HG02678 (cell line): ENCODE measurements around the gene GLO1.
"Not testable (repeated sequence)": the region's sequence is repeated elsewhere in the genome, so short reads cannot be mapped to it uniquely, and the experiment has no call there.

Experiments used
- ATAC-seq: cut with Tn5 transposase; IDR thresholded peaks from one replicate; pipeline ENCODE4 v1.9.1; 2021; ENCODE audit warnings: mild to moderate bottlenecking, moderate library complexity; ENCODE audit not compliant: unreplicated experiment

GLO1 gene

DNA sequence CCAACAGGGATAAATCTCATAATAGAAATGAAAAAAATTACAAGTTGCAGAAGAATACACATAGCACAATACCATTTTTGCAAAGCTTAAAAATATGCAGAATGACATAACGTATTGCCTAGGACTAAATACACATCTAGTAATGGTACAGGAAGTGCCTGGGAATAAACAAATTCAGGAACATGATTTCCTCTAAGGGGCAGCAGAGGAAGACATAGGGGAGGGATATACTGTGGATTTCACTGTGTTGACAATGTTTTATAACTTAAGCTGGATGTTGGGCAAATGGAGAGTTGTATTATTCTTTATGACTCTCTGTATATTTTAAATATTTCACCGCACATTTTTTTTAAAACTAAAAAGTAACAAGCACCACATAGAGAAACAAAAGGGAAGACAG lies 5.6 kb upstream of the GLO1 start:
- ATAC-seq, result no peak

GRCh38 chr6:38705924-38706323 lies 3.0 kb upstream of the GLO1 start:
- no peak for ATAC-seq

DNA sequence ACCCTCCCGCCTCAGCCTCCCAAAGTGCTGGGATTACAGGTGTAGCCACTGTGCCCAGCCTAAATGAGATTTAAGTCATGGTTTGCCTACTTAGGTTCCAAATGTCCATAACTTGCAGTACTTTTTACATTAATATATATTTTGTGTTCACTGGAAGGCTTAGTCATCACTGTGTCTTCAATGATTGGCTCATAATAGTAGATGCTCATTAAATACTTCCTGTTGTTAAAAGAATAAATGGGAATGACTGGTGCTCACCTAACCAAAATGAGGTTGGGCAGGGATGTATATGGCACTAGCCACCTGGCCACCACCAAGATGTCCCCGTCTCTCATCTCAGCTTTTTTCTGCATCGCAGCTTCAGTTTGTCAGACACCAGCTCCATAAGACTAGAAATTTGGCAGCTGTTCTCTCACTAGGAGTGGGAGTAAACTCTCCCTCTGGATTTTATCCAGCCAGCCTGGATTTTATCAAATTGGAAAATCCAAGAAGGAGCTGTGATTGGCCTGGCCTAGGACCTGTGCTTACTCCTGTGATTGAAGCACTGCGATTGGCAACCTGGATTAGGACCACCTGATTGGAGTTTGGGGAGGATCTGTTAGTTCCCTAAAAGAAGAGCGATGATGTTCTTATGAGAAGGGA lies 1.1 kb upstream of the GLO1 start:
- no peak for ATAC-seq

DNA sequence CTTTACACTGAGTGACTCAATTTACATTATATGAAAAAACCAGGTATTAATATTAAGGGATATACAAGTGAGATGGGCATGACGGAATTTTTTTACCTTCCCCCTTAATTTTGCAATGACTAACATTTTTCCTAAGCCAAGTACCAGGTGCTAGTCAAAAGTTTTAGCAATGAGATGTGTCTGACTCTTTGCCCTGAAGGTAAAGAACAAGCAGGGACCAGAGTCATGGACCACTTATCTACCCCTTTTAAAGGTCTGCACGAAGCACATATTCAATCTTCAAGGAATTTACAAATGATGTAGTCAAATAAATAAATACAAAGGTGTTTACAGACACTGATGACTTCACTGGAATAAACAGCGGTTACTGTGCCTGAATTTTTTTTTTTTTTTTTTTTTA lies 1.4 kb downstream of the GLO1 start:
- ATAC-seq, result no peak

- not testable (repeated sequence) for ATAC-seq
Measured at GRCh38 chr6:38699702-38700101, 3.2 kb downstream of the GLO1 start.

DNA sequence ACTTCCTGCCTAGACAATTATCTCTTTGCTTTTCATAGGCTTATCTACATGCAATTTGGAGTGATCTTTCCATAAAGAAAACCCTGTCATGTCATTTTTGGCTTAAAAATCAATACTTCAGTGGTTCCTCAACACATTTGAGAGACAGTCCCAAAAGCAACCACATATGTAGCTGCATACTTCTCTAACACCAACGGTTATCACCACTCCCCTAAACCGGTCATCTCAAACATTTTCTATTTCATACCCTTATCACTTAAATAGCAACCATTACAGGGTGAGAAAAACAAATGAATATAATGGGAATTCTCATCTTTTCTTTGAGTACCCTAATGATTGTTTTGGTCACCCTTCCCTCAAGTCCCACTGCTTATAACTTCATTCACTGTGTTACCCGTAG lies 5.1 kb downstream of the GLO1 start:
- ATAC-seq, result no peak

GRCh38 chr6:38696345-38696744 lies 6.6 kb downstream of the GLO1 start:
- no peak for ATAC-seq

DNA sequence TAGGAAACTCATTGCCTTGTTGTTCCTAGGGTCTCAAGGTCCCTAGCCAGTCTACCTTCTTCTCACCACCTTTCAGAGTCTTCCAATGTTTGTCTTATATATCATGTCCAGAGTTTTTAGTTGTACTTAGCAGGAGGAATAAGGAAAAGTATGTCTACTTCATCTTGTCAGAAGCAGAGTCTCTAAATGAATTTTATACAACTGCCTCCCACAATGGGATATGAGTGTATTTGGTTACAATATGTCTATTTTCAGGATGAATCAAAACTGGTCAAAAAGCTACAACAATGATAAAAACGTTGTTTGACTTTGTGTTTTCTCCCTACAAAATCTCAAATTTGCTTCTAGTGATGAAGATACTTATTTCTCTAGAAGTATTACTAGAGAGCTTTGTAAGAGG lies 7.0 kb downstream of the GLO1 start:
- ATAC-seq, result no peak

- no peak for ATAC-seq
Measured at GRCh38 chr6:38695227-38695900, 7.6 kb downstream of the GLO1 start.

- no peak for ATAC-seq
Measured at GRCh38 chr6:38688579-38689087, 14.3 kb downstream of the GLO1 start.

DNA sequence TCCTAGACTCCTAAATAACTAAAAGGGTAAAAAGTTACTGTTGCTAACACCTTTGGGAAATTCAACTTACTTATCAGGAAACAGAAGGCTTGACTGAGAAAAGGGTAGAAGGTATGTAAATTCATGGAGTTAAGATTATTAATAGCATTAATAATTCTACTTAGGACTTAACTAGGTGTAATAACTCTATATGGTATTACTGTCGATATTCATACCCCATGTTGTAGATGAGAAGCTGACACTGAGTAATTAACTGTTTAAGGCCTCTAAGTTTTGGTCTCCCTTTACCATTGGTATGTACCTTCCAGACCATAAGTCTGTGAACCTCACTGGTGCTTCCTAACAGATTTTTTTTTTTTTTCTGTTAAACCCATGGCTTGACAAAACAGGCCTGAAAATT lies 15.4 kb downstream of the GLO1 start:
- no peak for ATAC-seq

DNA sequence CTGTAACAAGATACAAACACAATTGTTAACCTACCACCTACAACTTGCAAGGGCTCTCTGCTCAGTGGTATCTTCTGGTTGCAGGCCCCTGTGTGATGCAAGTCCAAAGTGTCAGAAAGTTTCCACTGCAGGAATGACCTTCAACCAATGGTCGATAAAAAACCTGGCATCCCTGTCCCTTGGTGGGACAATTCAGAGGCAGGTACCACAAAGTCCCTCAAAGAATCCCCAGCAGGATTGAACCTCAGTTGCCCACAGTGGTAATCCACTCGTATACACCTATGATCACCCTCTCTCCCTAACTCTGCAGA lies 15.9 kb downstream of the GLO1 start:
- ATAC-seq, result no peak

DNA sequence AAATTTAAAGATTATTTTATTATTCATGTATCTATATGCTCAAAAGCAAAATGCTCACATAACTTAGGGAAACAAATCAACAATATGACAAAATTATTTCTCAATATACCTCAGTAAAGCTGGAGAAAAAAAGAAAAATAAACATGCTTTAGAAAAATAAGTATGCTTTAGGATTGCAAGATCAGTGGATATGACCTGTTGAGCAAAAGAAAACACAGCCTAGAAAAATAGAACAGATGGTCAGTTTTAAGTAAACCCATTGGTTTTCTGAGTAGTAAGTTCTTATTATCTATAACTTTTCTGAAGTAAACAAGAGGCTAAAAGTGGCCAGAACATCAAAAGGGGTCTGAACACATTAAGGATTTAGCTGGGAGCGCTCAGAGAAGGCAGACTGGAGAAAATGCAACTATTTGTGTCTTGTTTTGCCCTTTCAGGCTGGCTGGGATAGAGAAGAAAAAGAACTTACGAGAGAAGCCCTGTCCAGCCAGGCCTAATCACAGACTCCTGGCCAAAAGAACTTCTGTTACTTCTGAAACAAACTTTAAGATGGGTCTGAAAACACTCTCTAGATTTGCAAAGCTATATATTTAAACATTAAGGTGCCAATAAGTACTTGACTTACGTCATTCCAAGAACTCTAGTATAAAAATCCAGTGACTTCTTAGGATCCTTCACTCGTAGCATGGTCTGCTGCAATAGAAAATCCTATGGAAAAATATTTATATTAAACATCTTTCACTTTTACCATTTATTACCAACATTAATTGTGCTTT lies 16.5 kb downstream of the GLO1 start:
- no peak for ATAC-seq

GRCh38 chr6:38684904-38685303 lies 18.0 kb downstream of the GLO1 start:
- no peak for ATAC-seq

DNA sequence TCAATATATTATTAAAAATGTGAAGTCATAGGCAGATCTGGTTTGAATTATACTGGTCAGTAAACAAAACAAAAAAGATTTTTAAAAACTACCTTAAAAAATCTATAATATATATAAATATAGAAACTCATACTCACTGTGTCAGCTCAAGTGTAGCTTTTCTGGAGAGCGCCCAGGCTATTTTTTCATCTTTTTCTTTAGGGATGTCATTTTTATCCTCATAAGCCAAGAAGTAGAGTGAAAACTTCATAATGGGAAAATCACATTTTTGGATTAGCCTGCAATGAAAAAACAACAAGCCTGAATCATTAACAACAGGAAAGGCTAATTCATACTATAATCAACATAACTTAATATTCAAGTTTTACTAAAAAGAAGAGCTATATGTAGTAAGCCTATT lies 18.7 kb downstream of the GLO1 start:
- no peak for ATAC-seq

- no peak for ATAC-seq
Measured at GRCh38 chr6:38681850-38682249, 21.1 kb downstream of the GLO1 start.

- ATAC-seq, result no peak
Measured at GRCh38 chr6:38679668-38680067, 23.3 kb downstream of the GLO1 start.

DNA sequence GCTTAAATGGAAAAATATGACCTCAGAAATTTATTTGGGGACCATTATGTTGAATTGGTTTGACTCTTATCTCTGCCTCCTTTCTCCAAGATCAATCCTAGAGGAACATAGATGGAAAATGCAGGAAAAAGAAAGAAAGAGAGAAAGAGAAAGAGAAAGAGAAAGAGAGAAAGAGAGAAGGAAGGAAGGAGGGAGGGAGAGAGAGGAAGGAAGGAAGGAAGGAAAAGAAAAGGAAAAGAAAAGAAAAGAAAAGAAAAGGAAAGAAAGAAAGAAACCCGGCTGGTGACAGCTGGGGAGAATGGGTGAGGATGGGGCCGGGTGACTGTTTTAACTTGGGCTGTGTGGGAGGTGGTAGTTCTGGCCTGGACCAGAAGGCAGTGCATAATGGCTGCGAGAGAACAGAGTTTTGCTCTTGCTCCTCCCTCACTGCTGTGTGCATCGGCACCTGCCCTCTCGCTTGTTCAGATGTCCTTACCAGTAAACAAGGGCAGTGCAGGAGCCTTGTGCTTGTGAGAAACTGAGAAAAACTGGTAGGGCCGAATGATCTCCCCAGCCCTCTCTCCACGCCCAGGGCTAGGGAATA lies 24.7 kb downstream of the GLO1 start:
- ATAC-seq, result no peak

GRCh38 chr6:38676974-38677544 lies 25.9 kb downstream of the GLO1 start:
- ATAC-seq, result peak; percentile 10

GRCh38 chr6:38676236-38676973 lies 26.5 kb downstream of the GLO1 start:
- ATAC-seq, result peak; percentile 46
